Upper lobe of right lung (tissue), 1 donor: Measurements from ENCODE around the gene CEACAM19. TPM values are rescaled to one million over a fixed set of nuclear protein-coding genes. Genes with fewer than 3 reads are reported as not detected.
"Not testable (repeated sequence)": the region's sequence is repeated elsewhere in the genome, so short reads cannot be mapped to it uniquely, and the experiment has no call there.

Source experiments
- ATAC-seq: fragments of 200-7000 bp; cut with Tn5 transposase; one replicate; pipeline ENCODE4 v1.9.1; 2020; ENCODE audit warnings: mild to moderate bottlenecking, moderate library complexity
- DNase-seq: peaks from one replicate; pipeline ENCODE4 v3.0.0-alpha.2; 2020
- H3K27ac ChIP-seq: fragments of 200-600 bp; one replicate; pipeline ENCODE4 v1.8.0; 2022
- H3K27me3 ChIP-seq: fragments of 200-600 bp; one replicate; pipeline ENCODE4 v1.8.0; 2022; ENCODE audit warnings: mild to moderate bottlenecking
- H3K36me3 ChIP-seq: fragments of 200-600 bp; one replicate; pipeline ENCODE4 v1.8.0; 2022
- H3K4me1 ChIP-seq: fragments of 200-600 bp; one replicate; pipeline ENCODE4 v1.8.0; 2022
- H3K4me3 ChIP-seq: fragments of 200-600 bp; one replicate; pipeline ENCODE4 v1.8.0; 2022; ENCODE audit warnings: mild to moderate bottlenecking
- H3K9me3 ChIP-seq: fragments of 200-600 bp; one replicate; pipeline ENCODE4 v1.8.0; 2022
- intact Hi-C: fragments of 100-400 bp; cut with DNase I; formaldehyde crosslinking; loops from one replicate; pipeline ENCODE4 v1.11.0; 2022
- total RNA-seq: library from RNA; stranded (reverse); fragmentation: NEBNext Ultra II Directional; extraction: Animal tissue kit (Norgen Biotek cat#: 25700); gene quantifications from one replicate; pipeline ENCODE4 v1.2.1, GENCODE V29; 2021
- TF ChIP-seq, protein P1 (sequence below): fragments of 200-600 bp; IDR thresholded peaks from one replicate; pipeline ENCODE4 v1.8.0; 2022; ENCODE audit warnings: antibody characterized with exemption
- donor health status: DM: no; HTN: yes; CAD: no; lungs with severe emphysema.

Gene CEACAM19
- total RNA-seq, 1 donor from 2014 or later, result 7.6 TPM

DNA sequence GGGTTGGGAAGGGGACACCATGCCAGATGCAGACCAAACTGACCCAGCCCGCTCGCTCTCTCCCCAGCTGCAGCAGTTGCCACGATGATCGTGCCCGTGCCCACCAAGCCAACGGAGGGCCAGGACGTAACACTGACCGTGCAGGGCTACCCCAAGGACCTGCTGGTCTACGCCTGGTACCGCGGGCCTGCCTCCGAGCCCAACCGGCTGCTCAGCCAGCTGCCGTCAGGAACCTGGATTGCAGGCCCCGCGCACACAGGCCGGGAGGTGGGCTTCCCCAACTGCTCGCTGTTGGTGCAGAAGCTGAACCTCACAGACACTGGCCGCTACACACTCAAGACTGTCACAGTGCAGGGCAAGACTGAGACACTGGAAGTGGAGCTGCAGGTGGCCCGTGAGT lies 36.5 kb downstream of the CEACAM19 start:
- TF ChIP-seq, protein P1, sequence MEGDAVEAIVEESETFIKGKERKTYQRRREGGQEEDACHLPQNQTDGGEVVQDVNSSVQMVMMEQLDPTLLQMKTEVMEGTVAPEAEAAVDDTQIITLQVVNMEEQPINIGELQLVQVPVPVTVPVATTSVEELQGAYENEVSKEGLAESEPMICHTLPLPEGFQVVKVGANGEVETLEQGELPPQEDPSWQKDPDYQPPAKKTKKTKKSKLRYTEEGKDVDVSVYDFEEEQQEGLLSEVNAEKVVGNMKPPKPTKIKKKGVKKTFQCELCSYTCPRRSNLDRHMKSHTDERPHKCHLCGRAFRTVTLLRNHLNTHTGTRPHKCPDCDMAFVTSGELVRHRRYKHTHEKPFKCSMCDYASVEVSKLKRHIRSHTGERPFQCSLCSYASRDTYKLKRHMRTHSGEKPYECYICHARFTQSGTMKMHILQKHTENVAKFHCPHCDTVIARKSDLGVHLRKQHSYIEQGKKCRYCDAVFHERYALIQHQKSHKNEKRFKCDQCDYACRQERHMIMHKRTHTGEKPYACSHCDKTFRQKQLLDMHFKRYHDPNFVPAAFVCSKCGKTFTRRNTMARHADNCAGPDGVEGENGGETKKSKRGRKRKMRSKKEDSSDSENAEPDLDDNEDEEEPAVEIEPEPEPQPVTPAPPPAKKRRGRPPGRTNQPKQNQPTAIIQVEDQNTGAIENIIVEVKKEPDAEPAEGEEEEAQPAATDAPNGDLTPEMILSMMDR, result no peak

DNA sequence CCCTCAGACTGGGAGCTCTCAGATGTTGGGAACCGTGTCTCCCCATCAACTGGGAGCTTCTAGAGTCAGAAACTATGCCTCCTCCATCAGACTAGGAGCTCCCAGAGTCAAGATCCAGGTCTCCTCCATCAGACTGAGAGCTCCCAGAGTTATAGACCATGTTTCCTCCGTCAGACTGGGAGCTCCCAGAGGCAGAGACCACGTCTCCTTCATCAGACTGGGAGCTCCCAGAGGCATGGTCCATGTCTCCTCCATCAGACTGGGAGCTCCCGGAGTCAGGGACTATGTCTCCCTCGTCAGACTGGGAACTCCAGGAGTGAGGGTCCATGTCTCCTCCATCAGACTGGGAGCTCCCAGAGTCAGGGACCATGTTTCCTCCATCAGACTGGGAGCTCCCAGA lies 37.7 kb downstream of the CEACAM19 start:
- DNase-seq (no peak), ATAC-seq (no peak)
- no peak overlapping the region for H3K27ac ChIP-seq
- no peaks in the 10 kb centered on the region for H3K4me1 ChIP-seq
- intact Hi-C loops, result no loop called here
- H3K4me3 ChIP-seq, result no peak overlapping the region
- no peaks in the 10 kb centered on the region for H3K27me3 ChIP-seq
- TF ChIP-seq, protein P1, result no peak
- no peaks in the 10 kb centered on the region for H3K36me3 ChIP-seq
- H3K9me3 ChIP-seq, result no peaks in the 10 kb centered on the region

More for the DNA sequence above, 36.5 kb downstream of the CEACAM19 start:
- Histone ChIP-seq H3K4me1 (no peaks in the 10 kb centered on the region), H3K27ac (no peak overlapping the region), H3K4me3 (no peak overlapping the region), H3K9me3 (no peaks in the 10 kb centered on the region), H3K36me3 (no peaks in the 10 kb centered on the region), H3K27me3 (no peaks in the 10 kb centered on the region)
- intact Hi-C loops, result no loop called here
- DNase-seq, result no peak
- ATAC-seq, result no peak

DNA sequence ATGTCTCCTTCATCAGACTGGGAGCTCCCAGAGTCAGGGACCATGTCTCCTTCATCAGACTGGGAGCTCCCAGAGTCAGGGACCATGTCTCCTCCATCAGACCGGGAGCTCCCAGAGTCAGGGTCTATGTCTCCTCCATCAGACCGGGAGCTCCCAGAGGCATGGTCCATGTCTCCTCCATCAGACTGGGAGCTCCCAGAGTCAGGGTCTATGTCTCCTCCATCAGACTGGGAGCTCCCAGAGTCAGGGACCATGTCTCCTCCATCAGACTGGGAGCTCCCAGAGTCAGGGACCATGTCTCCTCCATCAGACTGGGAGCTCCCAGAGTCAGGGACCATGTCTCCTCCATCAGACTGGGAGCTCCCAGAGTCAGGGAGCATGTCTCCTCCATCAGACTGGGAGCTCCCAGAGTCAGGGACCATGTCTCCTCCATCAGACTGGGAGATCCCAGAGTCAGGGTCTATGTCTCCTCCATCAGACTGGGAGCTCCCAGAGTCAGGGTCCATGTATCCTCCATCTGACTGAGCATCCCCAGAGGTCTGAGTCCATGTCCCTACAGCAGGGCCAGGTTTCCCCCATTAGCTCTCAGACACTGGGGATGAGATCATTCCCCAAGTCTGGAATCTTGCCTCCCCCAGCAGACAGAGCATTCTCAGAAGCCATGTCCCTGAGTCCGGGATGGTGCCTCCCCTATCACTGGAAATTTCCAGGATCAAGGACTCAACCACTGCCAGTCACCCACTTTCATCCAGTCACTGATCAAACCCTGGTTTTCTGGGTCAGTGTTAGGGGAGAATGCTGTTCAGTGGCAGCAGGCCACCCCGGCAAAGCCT lies 38.4 kb downstream of the CEACAM19 start:
- H3K27me3 ChIP-seq, H3K36me3 ChIP-seq, H3K4me3 ChIP-seq, H3K27ac ChIP-seq, H3K9me3 ChIP-seq, DNase-seq, intact Hi-C loops, ATAC-seq, H3K4me1 ChIP-seq: not testable (repeated sequence)

DNA sequence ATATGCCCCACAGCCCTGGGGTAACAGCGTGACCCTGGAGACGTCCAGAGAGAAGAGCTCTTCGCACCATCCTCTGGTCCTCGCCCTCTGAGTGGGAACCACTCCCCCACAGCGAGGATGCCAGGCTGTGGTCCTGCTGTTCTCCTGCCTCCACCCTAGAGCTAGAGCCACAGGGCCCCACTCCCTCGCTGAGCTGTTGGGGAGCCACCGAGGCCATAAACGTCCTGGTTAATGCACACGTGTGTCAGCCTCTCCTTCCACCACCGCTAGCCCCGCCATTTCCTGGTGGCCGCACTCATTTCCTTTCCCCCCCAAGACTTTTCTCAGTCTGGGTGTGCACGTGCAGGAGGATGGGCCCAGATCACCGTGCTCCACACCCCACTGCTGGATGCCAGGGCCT lies 39.2 kb downstream of the CEACAM19 start:
- TF ChIP-seq, protein P1, result no peak
- Histone ChIP-seq H3K36me3 (no peaks in the 10 kb centered on the region), H3K27ac (no peak overlapping the region), H3K4me3 (no peak overlapping the region), H3K9me3 (no peaks in the 10 kb centered on the region), H3K27me3 (no peaks in the 10 kb centered on the region), H3K4me1 (no peaks in the 10 kb centered on the region)
- no peak for ATAC-seq
- intact Hi-C loops, result no loop called here
- no peak for DNase-seq

DNA sequence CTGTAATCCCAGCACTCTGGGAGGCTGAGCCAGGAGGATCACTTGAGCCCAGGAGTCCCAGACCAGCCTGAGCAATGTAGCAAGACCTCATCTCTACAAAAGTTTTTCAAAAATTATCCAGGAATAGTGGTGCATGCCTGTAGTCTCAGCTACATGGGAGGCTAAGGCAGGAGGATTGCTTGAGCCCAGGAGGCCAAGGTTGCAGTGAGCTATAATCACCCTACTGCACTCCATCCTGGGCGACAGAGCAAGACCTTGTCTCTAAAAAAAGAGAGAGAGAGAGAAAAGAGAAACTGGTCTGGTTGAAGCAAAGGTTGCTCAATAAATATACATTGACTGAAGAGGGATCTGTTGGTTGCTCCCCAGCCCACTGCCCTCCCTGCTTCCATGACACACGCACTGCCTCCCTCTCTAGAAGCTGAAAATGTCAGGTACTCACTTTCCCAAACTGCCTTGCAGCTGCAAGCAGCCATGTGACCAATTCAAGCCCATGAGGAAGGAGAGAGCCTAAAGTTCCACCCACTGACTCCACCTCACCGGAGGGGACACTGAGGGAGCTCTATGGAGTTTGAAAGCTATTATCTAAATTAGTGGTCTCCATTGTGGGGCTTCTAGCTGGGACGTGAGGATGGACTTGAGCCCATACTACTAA lies 41.7 kb downstream of the CEACAM19 start:
- Histone ChIP-seq H3K4me3 (no peak overlapping the region), H3K27me3 (no peaks in the 10 kb centered on the region), H3K27ac (no peak overlapping the region), H3K4me1 (peaks cover 11% of the 10 kb centered on the region), H3K36me3 (no peaks in the 10 kb centered on the region), H3K9me3 (no peaks in the 10 kb centered on the region)
- TF ChIP-seq, protein P1, result no peak
- ATAC-seq, result peak; percentile 42
- no peak for DNase-seq
- intact Hi-C loops, result no loop called here

DNA sequence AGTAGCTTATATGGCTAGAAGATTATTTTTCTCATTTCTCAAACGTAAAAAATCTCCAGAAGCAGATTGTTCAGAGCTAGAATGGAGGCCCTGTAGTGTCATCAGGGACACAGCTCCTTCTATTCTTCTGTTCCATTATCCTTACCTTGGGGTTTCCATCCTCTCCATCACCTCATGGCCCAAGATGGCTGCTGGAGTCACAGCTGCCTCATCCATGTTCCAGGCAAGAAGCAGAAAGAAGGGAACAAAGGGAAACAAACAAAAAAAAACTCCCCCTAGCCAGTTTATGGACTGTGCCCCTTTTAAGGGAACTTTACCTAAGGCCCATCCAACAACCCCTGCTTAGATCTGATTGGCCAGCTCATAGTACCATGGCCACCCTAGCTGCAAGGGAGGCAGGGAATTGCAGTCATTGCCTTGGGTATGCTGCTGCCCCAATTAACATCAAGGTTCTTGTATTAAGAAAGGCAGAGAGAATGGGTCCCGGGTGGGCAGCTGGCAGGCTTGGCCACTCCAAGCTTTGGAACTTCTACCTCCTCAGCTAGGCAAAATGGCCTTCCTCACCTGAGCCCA lies 43.4 kb downstream of the CEACAM19 start:
- Histone ChIP-seq H3K4me1 (peaks cover 27% of the 10 kb centered on the region), H3K4me3 (no peak overlapping the region), H3K27me3 (no peaks in the 10 kb centered on the region), H3K27ac (no peak overlapping the region), H3K36me3 (no peaks in the 10 kb centered on the region), H3K9me3 (no peaks in the 10 kb centered on the region)
- TF ChIP-seq, protein P1, result no peak
- ATAC-seq, result no peak
- intact Hi-C loops, result no loop called here
- no peak for DNase-seq
